Activated naive CD4-positive, alpha-beta T cell treated with anti-CD3 and anti-CD28 coated beads, Interleukin-2, amount 10 ng/mL, durations not matched to agents 7 days and 5 days (primary cell): ENCODE results near the gene ACADL.

ENCODE experiments used
- CTCF ChIA-PET: fragments of 350-600 bp; sonication (Branson Sonifier 250); formaldehyde crosslinking; loops from one replicate; lab custom pipeline; 2021; ENCODE audit warnings: antibody characterized with exemption; lab: Charles Lee
- DNase-seq: peaks from one replicate; pipeline ENCODE4 v3.0.0-alpha.2; 2020
- H3K27ac Mint-ChIP-seq: one replicate; pipeline ENCODE4 v1.8.0; 2021; ENCODE audit warnings: mild to moderate bottlenecking, moderate library complexity, mixed read lengths
- H3K27me3 Mint-ChIP-seq: one replicate; pipeline ENCODE4 v1.8.0; 2021; ENCODE audit warnings: mild to moderate bottlenecking, mixed read lengths
- H3K36me3 Mint-ChIP-seq: one replicate; pipeline ENCODE4 v1.8.0; 2021; ENCODE audit warnings: mixed read lengths
- H3K4me1 Mint-ChIP-seq: one replicate; pipeline ENCODE4 v1.8.0; 2021; ENCODE audit warnings: mixed read lengths
- H3K4me3 Mint-ChIP-seq: one replicate; pipeline ENCODE4 v1.8.0; 2021; ENCODE audit warnings: mild to moderate bottlenecking, moderate library complexity, mixed read lengths
- H3K9me3 Mint-ChIP-seq: one replicate; pipeline ENCODE4 v1.8.0; 2021; ENCODE audit warnings: mixed read lengths

ACADL gene

GRCh38 chr2:210170446-210171303 lies 54.6 kb downstream of the ACADL start:
- peaks cover 31% of the 10 kb centered on the region for H3K4me1 Mint-ChIP-seq
- H3K9me3 Mint-ChIP-seq = no peaks in the 10 kb centered on the region
- CTCF ChIA-PET = no interaction called here
- H3K4me3 Mint-ChIP-seq = peak overlapping the region; percentile 98
- peak; percentile 98 for DNase-seq
- H3K36me3 Mint-ChIP-seq = no peaks in the 10 kb centered on the region
- peak overlapping the region; percentile 90 for H3K27ac Mint-ChIP-seq
- H3K27me3 Mint-ChIP-seq = peaks cover 25% of the 10 kb centered on the region

GRCh38 chr2:210170196-210170445 lies 55.1 kb downstream of the ACADL start:
- CTCF ChIA-PET = no interaction called here
- Mint-ChIP-seq H3K27ac (peak overlapping the region; percentile 90), H3K9me3 (no peaks in the 10 kb centered on the region), H3K4me1 (peaks cover 31% of the 10 kb centered on the region), H3K27me3 (peaks cover 20% of the 10 kb centered on the region), H3K36me3 (no peaks in the 10 kb centered on the region), H3K4me3 (peak overlapping the region; percentile 98)
- no peak for DNase-seq

- Mint-ChIP-seq H3K36me3 (no peaks in the 10 kb centered on the region), H3K4me3 (peak overlapping the region; percentile 98), H3K27ac (peak overlapping the region; percentile 90), H3K27me3 (peaks cover 20% of the 10 kb centered on the region), H3K9me3 (no peaks in the 10 kb centered on the region), H3K4me1 (peaks cover 31% of the 10 kb centered on the region)
- CTCF ChIA-PET = no interaction called here
- DNase-seq = no peak
Measured at GRCh38 chr2:210169516-210170195, 55.6 kb downstream of the ACADL start.

GRCh38 chr2:210167227-210167626 lies 58.0 kb downstream of the ACADL start:
- peaks cover 31% of the 10 kb centered on the region for H3K4me1 Mint-ChIP-seq
- no peaks in the 10 kb centered on the region for H3K9me3 Mint-ChIP-seq
- H3K4me3 Mint-ChIP-seq = no peak overlapping the region
- no peak for DNase-seq
- H3K36me3 Mint-ChIP-seq = no peaks in the 10 kb centered on the region
- no peak overlapping the region for H3K27ac Mint-ChIP-seq
- H3K27me3 Mint-ChIP-seq = peaks cover 15% of the 10 kb centered on the region
- CTCF ChIA-PET = no interaction called here

GRCh38 chr2:210162466-210163124 lies 62.7 kb downstream of the ACADL start:
- CTCF ChIA-PET = no interaction called here
- H3K27me3 Mint-ChIP-seq = no peaks in the 10 kb centered on the region
- no peaks in the 10 kb centered on the region for H3K36me3 Mint-ChIP-seq
- DNase-seq = no peak
- H3K27ac Mint-ChIP-seq = no peak overlapping the region
- H3K9me3 Mint-ChIP-seq = no peaks in the 10 kb centered on the region
- no peak overlapping the region for H3K4me3 Mint-ChIP-seq
- no peaks in the 10 kb centered on the region for H3K4me1 Mint-ChIP-seq

- CTCF ChIA-PET = no interaction called here
- no peaks in the 10 kb centered on the region for H3K4me1 Mint-ChIP-seq
- H3K4me3 Mint-ChIP-seq = no peak overlapping the region
- no peak overlapping the region for H3K27ac Mint-ChIP-seq
- H3K36me3 Mint-ChIP-seq = peaks cover 1% of the 10 kb centered on the region
- H3K27me3 Mint-ChIP-seq = no peaks in the 10 kb centered on the region
- H3K9me3 Mint-ChIP-seq = no peaks in the 10 kb centered on the region
- DNase-seq = no peak
Measured at GRCh38 chr2:210159059-210159458, 66.2 kb downstream of the ACADL start.

GRCh38 chr2:210158236-210158635 lies 67.0 kb downstream of the ACADL start:
- CTCF ChIA-PET = no interaction called here
- H3K36me3 Mint-ChIP-seq = peaks cover 1% of the 10 kb centered on the region

GRCh38 chr2:210157526-210157925 lies 67.7 kb downstream of the ACADL start:
- no peak overlapping the region for H3K27ac Mint-ChIP-seq
- H3K27me3 Mint-ChIP-seq = no peaks in the 10 kb centered on the region
- no peaks in the 10 kb centered on the region for H3K9me3 Mint-ChIP-seq
- peaks cover 1% of the 10 kb centered on the region for H3K36me3 Mint-ChIP-seq
- no peaks in the 10 kb centered on the region for H3K4me1 Mint-ChIP-seq
- H3K4me3 Mint-ChIP-seq = no peak overlapping the region
- CTCF ChIA-PET = no interaction called here
- DNase-seq = no peak

More at GRCh38 chr2:210158236-210158635, 67.0 kb downstream of the ACADL start:
- H3K27ac Mint-ChIP-seq = no peak overlapping the region
- no peaks in the 10 kb centered on the region for H3K9me3 Mint-ChIP-seq
- no peaks in the 10 kb centered on the region for H3K4me1 Mint-ChIP-seq
- no peaks in the 10 kb centered on the region for H3K27me3 Mint-ChIP-seq
- DNase-seq = no peak
- no peak overlapping the region for H3K4me3 Mint-ChIP-seq

- Mint-ChIP-seq H3K9me3 (no peaks in the 10 kb centered on the region), H3K27ac (no peak overlapping the region), H3K27me3 (no peaks in the 10 kb centered on the region), H3K36me3 (peaks cover 12% of the 10 kb centered on the region), H3K4me3 (no peak overlapping the region), H3K4me1 (no peaks in the 10 kb centered on the region)
- CTCF ChIA-PET = no interaction called here
- no peak for DNase-seq
Measured at GRCh38 chr2:210147614-210148013, 77.6 kb downstream of the ACADL start.
